Nephron progenitor cell (in vitro differentiated cells): ENCODE data around the gene AMIGO2.

ENCODE experiments used
- DNase-seq: peaks from one replicate; pipeline ENCODE4 v3.0.0; 2021
- H3K27ac Mint-ChIP-seq: 2 replicates; pipeline ENCODE4 v1.8.0; 2021; ENCODE audit warnings: mild to moderate bottlenecking, moderate library complexity, mixed read lengths
- H3K27me3 Mint-ChIP-seq: 2 replicates; pipeline ENCODE4 v1.8.0; 2021; ENCODE audit warnings: mild to moderate bottlenecking, low read depth, mixed read lengths; ENCODE audit not compliant: poor library complexity
- H3K36me3 Mint-ChIP-seq: 2 replicates; pipeline ENCODE4 v1.8.0; 2021; ENCODE audit warnings: low read depth, mixed read lengths
- H3K4me1 Mint-ChIP-seq: 2 replicates; pipeline ENCODE4 v1.8.0; 2021; ENCODE audit warnings: mixed read lengths
- H3K4me3 Mint-ChIP-seq: 2 replicates; pipeline ENCODE4 v1.8.0; 2021; ENCODE audit warnings: mild to moderate bottlenecking, moderate library complexity, mixed read lengths
- H3K9me3 Mint-ChIP-seq: 2 replicates; pipeline ENCODE4 v1.8.0; 2021; ENCODE audit warnings: mild to moderate bottlenecking, moderate library complexity, mixed read lengths
- CTCF ChIP-seq: fragments of 200-600 bp; sonication (generic); IDR thresholded peaks from 2 replicates; pipeline ENCODE4 v1.5.0; 2021; ENCODE audit warnings: antibody characterized with exemption

Gene AMIGO2

GRCh38 chr12:47088021-47088944 is 8.5 kb upstream of the AMIGO2 start:
- Mint-ChIP-seq H3K4me3 (no peak overlapping the region), H3K36me3 (no peaks in the 10 kb centered on the region), H3K27ac (no peak overlapping the region), H3K4me1 (peaks cover 26% of the 10 kb centered on the region), H3K9me3 (no peaks in the 10 kb centered on the region), H3K27me3 (peaks cover 6% of the 10 kb centered on the region)
- TF ChIP-seq CTCF: no peak
- DNase-seq: no peak

- Mint-ChIP-seq H3K27me3 (peaks cover 6% of the 10 kb centered on the region), H3K4me1 (peaks cover 26% of the 10 kb centered on the region), H3K9me3 (no peaks in the 10 kb centered on the region), H3K27ac (no peak overlapping the region), H3K36me3 (no peaks in the 10 kb centered on the region), H3K4me3 (no peak overlapping the region)
- TF ChIP-seq CTCF: no peak
- DNase-seq: no peak
Measured at GRCh38 chr12:47087088-47087688, 7.4 kb upstream of the AMIGO2 start.

- Mint-ChIP-seq H3K27me3 (peaks cover 14% of the 10 kb centered on the region), H3K36me3 (no peaks in the 10 kb centered on the region), H3K27ac (no peak overlapping the region), H3K4me3 (no peak overlapping the region), H3K4me1 (peaks cover 27% of the 10 kb centered on the region), H3K9me3 (no peaks in the 10 kb centered on the region)
- TF ChIP-seq CTCF: no peak
- DNase-seq: no peak
Measured at GRCh38 chr12:47085815-47086252, 6.1 kb upstream of the AMIGO2 start.

- no peak overlapping the region for H3K27ac Mint-ChIP-seq
- H3K9me3 Mint-ChIP-seq: no peaks in the 10 kb centered on the region
- peaks cover 38% of the 10 kb centered on the region for H3K4me1 Mint-ChIP-seq
- no peaks in the 10 kb centered on the region for H3K36me3 Mint-ChIP-seq
- DNase-seq: no peak
- no peak overlapping the region for H3K4me3 Mint-ChIP-seq
- H3K27me3 Mint-ChIP-seq: peaks cover 26% of the 10 kb centered on the region
- TF ChIP-seq CTCF: no peak
Measured at GRCh38 chr12:47084172-47084571, 4.4 kb upstream of the AMIGO2 start.

GRCh38 chr12:47082796-47083621 is 3.2 kb upstream of the AMIGO2 start:
- peaks cover 38% of the 10 kb centered on the region for H3K27me3 Mint-ChIP-seq
- no peak for DNase-seq
- no peaks in the 10 kb centered on the region for H3K36me3 Mint-ChIP-seq
- H3K9me3 Mint-ChIP-seq: no peaks in the 10 kb centered on the region
- H3K4me1 Mint-ChIP-seq: peaks cover 40% of the 10 kb centered on the region
- no peak for TF ChIP-seq CTCF
- no peak overlapping the region for H3K27ac Mint-ChIP-seq
- H3K4me3 Mint-ChIP-seq: no peak overlapping the region
